WTC11 (cell line): ENCODE measurements around the gene SIK2. TPM values are rescaled to one million over a fixed set of nuclear protein-coding genes. Genes with fewer than 3 reads are reported as not detected.

Experiments
- ATAC-seq: fragments of 200-7000 bp; cut with Tn5 transposase; 2 replicates; pipeline ENCODE4 v1.10.0; 2021; ENCODE audit warnings: mild to moderate bottlenecking, moderate library complexity
- CTCF ChIA-PET: fragments of 300-600 bp; sonication (Branson Sonifier 250); formaldehyde crosslinking; loops from one replicate; lab custom pipeline; 2021; ENCODE audit warnings: antibody characterized with exemption; lab: Charles Lee
- POLR2A ChIA-PET: fragments of 350-600 bp; sonication (Branson Sonifier 250); formaldehyde crosslinking; loops from one replicate; lab custom pipeline; 2021; ENCODE audit warnings: antibody characterized with exemption; lab: Charles Lee
- DNase-seq: peaks from one replicate; pipeline ENCODE4 v3.0.0; 2021; ENCODE audit warnings: low spot score
- H3K27ac Mint-ChIP-seq: 2 replicates; pipeline ENCODE4 v1.8.0; 2021; ENCODE audit warnings: mixed read lengths
- H3K27me3 Mint-ChIP-seq: 2 replicates; pipeline ENCODE4 v1.8.0; 2021; ENCODE audit warnings: low read depth, mild to moderate bottlenecking, moderate library complexity, mixed read lengths
- H3K36me3 Mint-ChIP-seq: 2 replicates; pipeline ENCODE4 v1.8.0; 2021; ENCODE audit warnings: mixed read lengths
- H3K4me1 Mint-ChIP-seq: 2 replicates; pipeline ENCODE4 v1.8.0; 2022; ENCODE audit warnings: mixed read lengths
- H3K4me3 Mint-ChIP-seq: 2 replicates; pipeline ENCODE4 v1.8.0; 2021; ENCODE audit warnings: mild to moderate bottlenecking, moderate library complexity, mixed read lengths
- H3K9me3 Mint-ChIP-seq: 2 replicates; pipeline ENCODE4 v1.8.0; 2021; ENCODE audit warnings: mixed read lengths
- CREB1 ChIP-seq: sonication (generic); formaldehyde crosslinking; IDR thresholded peaks from 2 replicates; pipeline ENCODE4 v1.8.0; 2023; ENCODE audit warnings: mild to moderate bottlenecking, missing genetic modification reagents
- CREM ChIP-seq: sonication (generic); formaldehyde crosslinking; IDR thresholded peaks from 2 replicates; pipeline ENCODE4 v1.8.1; 2022; ENCODE audit warnings: mild to moderate bottlenecking, missing genetic modification reagents, moderate library complexity
- E2F1 ChIP-seq: sonication (generic); formaldehyde crosslinking; IDR thresholded peaks from 2 replicates; pipeline ENCODE4 v1.8.0; 2022; ENCODE audit warnings: mild to moderate bottlenecking, missing genetic modification reagents
- ETV6 ChIP-seq: sonication (generic); formaldehyde crosslinking; IDR thresholded peaks from 2 replicates; pipeline ENCODE4 v1.8.1; 2022; ENCODE audit warnings: mild to moderate bottlenecking, missing genetic modification reagents
- HMGA2 ChIP-seq: fragments of 250-450 bp; sonication (Bioruptor Pico); IDR thresholded peaks from 2 replicates; pipeline ENCODE4 v1.4.0; 2021; ENCODE audit warnings: mild to moderate bottlenecking, moderate library complexity
- MXD4 ChIP-seq: fragments of 250-450 bp; sonication (Bioruptor Pico); IDR thresholded peaks from 2 replicates; pipeline ENCODE4 v1.8.0; 2021; ENCODE audit warnings: mild to moderate bottlenecking, moderate library complexity, borderline replicate concordance
- NFYB ChIP-seq: sonication (generic); formaldehyde crosslinking; conservative IDR thresholded peaks from 2 replicates; pipeline ENCODE4 v1.8.0; 2022; ENCODE audit warnings: low read depth, missing genetic modification reagents
- PRDM15 ChIP-seq: sonication (generic); formaldehyde crosslinking; IDR thresholded peaks from 2 replicates; pipeline ENCODE4 v1.8.0; 2022; ENCODE audit warnings: missing genetic modification reagents
- PRRX2 ChIP-seq: fragments of 250-450 bp; sonication (Bioruptor Pico); IDR thresholded peaks from 2 replicates; pipeline ENCODE4 v1.8.0; 2021; ENCODE audit warnings: mild to moderate bottlenecking
- SP1 ChIP-seq: sonication (generic); formaldehyde crosslinking; conservative IDR thresholded peaks from 2 replicates; pipeline ENCODE4 v1.8.1; 2022; ENCODE audit warnings: missing genetic modification reagents
- TEAD4 ChIP-seq: sonication (generic); formaldehyde crosslinking; IDR thresholded peaks from 2 replicates; pipeline ENCODE4 v1.8.0; 2022; ENCODE audit warnings: mild to moderate bottlenecking, missing genetic modification reagents
- TP53 ChIP-seq: sonication (generic); formaldehyde crosslinking; IDR thresholded peaks from 2 replicates; pipeline ENCODE4 v1.8.1; 2023; ENCODE audit warnings: mild to moderate bottlenecking, missing genetic modification reagents
- ZBTB21 ChIP-seq: sonication (generic); formaldehyde crosslinking; IDR thresholded peaks from 2 replicates; pipeline ENCODE4 v1.8.1; 2023; ENCODE audit warnings: mild to moderate bottlenecking, missing genetic modification reagents, borderline replicate concordance
- ZNF121 ChIP-seq: sonication (generic); formaldehyde crosslinking; IDR thresholded peaks from 2 replicates; pipeline ENCODE4 v1.8.0; 2023; ENCODE audit warnings: missing genetic modification reagents
- ZNF263 ChIP-seq: sonication (generic); formaldehyde crosslinking; IDR thresholded peaks from 2 replicates; pipeline ENCODE4 v1.8.1; 2022; ENCODE audit warnings: low read depth, mild to moderate bottlenecking, moderate library complexity, missing genetic modification reagents
- ZNF423 ChIP-seq: fragments of 250-450 bp; sonication (Bioruptor Pico); IDR thresholded peaks from 2 replicates; pipeline ENCODE4 v2.1.2; 2022; ENCODE audit warnings: mild to moderate bottlenecking, moderate library complexity
- total RNA-seq: library from RNA; stranded (reverse); gene quantifications from 3 replicates; pipeline ENCODE4 v1.2.3, GENCODE V29; 2021
- TF ChIP-seq, protein P1 (sequence below): sonication (generic); formaldehyde crosslinking; IDR thresholded peaks from 2 replicates; pipeline ENCODE4 v1.8.1; 2022; ENCODE audit warnings: mild to moderate bottlenecking, moderate library complexity, missing genetic modification reagents
- TF ChIP-seq, protein P2 (sequence below): fragments of 250-450 bp; sonication (Bioruptor Pico); IDR thresholded peaks from 2 replicates; pipeline ENCODE4 v1.9.0; 2021; ENCODE audit warnings: moderate library complexity, mild to moderate bottlenecking, inconsistent platforms, borderline replicate concordance
- TF ChIP-seq, protein P3 (sequence below): fragments of 250-450 bp; sonication (Bioruptor Pico); IDR thresholded peaks from 2 replicates; pipeline ENCODE4 v1.9.0; 2021; ENCODE audit warnings: mild to moderate bottlenecking
- TF ChIP-seq, protein P4 (sequence below): sonication (generic); formaldehyde crosslinking; IDR thresholded peaks from 2 replicates; pipeline ENCODE4 v1.8.1; 2023; ENCODE audit warnings: mild to moderate bottlenecking, moderate library complexity, missing genetic modification reagents
- TF ChIP-seq, protein P5 (sequence below): sonication (generic); formaldehyde crosslinking; IDR thresholded peaks from 2 replicates; pipeline ENCODE4 v1.8.1; 2022; ENCODE audit warnings: missing genetic modification reagents, borderline replicate concordance

SIK2 gene
- total RNA-seq, 1 experiment from 2014 or later = 7.2 TPM

- peak overlapping the region; percentile 65 for H3K27ac Mint-ChIP-seq
- DNase-seq (no peak), ATAC-seq (no peak)
- ChIA-PET CTCF (interaction anchor here (0.8 to 1.2 kb wide), 2 partner anchors 115 to 135 kb away, joined by 3 to 4 read pairs; no protein-coding TSS in a partner anchor), POLR2A (interaction anchor here (0.5 kb wide), 1 partner anchor 74 kb away, joined by 4 read pairs; no protein-coding TSS in a partner anchor)
- H3K4me3 Mint-ChIP-seq = no peak overlapping the region
- TF ChIP-seq E2F1 (CRISPR knock-in tag) (no peak), TEAD4 (no peak), TP53 (CRISPR knock-in tag) (no peak), NFYB (CRISPR knock-in tag) (no peak), SP1 (CRISPR knock-in tag) (no peak), PRDM15 (CRISPR knock-in tag) (no peak), CREM (CRISPR knock-in tag) (no peak), ETV6 (CRISPR knock-in tag) (no peak), ZNF263 (CRISPR knock-in tag) (no peak), MXD4 (CRISPR knock-in tag) (no peak), PRRX2 (no peak)
- TF ChIP-seq, protein P1, sequence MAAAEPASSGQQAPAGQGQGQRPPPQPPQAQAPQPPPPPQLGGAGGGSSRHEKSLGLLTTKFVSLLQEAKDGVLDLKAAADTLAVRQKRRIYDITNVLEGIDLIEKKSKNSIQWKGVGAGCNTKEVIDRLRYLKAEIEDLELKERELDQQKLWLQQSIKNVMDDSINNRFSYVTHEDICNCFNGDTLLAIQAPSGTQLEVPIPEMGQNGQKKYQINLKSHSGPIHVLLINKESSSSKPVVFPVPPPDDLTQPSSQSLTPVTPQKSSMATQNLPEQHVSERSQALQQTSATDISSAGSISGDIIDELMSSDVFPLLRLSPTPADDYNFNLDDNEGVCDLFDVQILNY (CRISPR knock-in tag) = no peak
- TF ChIP-seq, protein P2, sequence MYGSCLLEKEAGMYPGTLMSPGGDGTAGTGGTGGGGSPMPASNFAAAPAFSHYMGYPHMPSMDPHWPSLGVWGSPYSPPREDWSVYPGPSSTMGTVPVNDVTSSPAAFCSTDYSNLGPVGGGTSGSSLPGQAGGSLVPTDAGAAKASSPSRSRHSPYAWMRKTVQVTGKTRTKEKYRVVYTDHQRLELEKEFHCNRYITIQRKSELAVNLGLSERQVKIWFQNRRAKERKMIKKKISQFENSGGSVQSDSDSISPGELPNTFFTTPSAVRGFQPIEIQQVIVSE (CRISPR knock-in tag) = no peak
- TF ChIP-seq, protein P3, sequence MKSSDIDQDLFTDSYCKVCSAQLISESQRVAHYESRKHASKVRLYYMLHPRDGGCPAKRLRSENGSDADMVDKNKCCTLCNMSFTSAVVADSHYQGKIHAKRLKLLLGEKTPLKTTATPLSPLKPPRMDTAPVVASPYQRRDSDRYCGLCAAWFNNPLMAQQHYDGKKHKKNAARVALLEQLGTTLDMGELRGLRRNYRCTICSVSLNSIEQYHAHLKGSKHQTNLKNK = no peak
- H3K9me3 Mint-ChIP-seq = no peaks in the 10 kb centered on the region
- H3K27me3 Mint-ChIP-seq = no peaks in the 10 kb centered on the region
- H3K4me1 Mint-ChIP-seq = peaks cover 30% of the 10 kb centered on the region
- H3K36me3 Mint-ChIP-seq = peaks cover 29% of the 10 kb centered on the region
Measured at GRCh38 chr11:111719379-111719778, 117.1 kb downstream of the SIK2 start.

DNA sequence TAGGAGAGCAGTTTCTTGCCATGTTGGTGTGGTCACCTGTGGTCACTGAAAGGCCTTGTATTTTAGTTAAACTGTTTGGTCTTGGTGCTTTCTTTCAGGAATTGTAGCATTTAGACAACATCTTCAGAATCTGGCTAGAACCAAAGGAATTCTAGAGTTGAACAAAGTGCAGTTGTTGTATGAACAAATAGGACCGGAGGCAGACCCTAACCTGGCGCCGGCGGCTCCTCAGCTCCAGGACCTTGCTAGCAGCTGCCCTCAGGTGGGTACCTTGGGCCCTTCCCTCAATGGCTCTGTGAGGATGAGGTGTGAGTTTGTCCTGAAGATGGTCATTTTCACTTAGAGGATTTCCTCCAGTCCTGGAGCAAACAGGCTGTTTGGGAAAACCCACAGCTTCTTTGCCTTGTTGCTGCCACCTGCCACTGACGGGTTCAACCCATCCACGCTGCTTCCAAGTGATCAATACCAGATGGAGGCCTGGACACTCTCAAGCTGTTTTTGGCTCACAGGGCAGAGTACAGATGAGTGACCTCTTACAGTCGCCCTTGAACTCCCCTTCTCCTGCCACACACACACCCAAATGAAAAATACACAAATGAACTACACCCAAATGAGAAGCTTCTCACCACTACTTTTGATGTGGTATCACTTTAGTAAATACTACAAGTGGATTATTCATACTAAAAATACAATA lies 118.7 kb downstream of the SIK2 start:
- H3K4me3 Mint-ChIP-seq = no peak overlapping the region
- TF ChIP-seq, protein P4, sequence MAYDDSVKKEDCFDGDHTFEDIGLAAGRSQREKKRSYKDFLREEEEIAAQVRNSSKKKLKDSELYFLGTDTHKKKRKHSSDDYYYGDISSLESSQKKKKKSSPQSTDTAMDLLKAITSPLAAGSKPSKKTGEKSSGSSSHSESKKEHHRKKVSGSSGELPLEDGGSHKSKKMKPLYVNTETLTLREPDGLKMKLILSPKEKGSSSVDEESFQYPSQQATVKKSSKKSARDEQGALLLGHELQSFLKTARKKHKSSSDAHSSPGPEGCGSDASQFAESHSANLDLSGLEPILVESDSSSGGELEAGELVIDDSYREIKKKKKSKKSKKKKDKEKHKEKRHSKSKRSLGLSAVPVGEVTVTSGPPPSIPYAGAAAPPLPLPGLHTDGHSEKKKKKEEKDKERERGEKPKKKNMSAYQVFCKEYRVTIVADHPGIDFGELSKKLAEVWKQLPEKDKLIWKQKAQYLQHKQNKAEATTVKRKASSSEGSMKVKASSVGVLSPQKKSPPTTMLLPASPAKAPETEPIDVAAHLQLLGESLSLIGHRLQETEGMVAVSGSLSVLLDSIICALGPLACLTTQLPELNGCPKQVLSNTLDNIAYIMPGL = no peak
- TF ChIP-seq MXD4 (CRISPR knock-in tag) = no peak
- no peak for TF ChIP-seq ZNF423 (CRISPR knock-in tag)
- TF ChIP-seq HMGA2 = no peak
- TF ChIP-seq TP53 (CRISPR knock-in tag) = no peak
- TF ChIP-seq ZBTB21 (CRISPR knock-in tag) = no peak
- TF ChIP-seq, protein P3 = no peak
- TF ChIP-seq ZNF121 = no peak
- TF ChIP-seq, protein P5, sequence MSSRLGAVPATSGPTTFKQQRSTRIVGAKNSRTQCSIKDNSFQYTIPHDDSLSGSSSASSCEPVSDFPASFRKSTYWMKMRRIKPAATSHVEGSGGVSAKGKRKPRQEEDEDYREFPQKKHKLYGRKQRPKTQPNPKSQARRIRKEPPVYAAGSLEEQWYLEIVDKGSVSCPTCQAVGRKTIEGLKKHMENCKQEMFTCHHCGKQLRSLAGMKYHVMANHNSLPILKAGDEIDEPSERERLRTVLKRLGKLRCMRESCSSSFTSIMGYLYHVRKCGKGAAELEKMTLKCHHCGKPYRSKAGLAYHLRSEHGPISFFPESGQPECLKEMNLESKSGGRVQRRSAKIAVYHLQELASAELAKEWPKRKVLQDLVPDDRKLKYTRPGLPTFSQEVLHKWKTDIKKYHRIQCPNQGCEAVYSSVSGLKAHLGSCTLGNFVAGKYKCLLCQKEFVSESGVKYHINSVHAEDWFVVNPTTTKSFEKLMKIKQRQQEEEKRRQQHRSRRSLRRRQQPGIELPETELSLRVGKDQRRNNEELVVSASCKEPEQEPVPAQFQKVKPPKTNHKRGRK = no peak
- no peak for TF ChIP-seq CREB1 (CRISPR knock-in tag)

More for the DNA sequence above, 118.7 kb downstream of the SIK2 start:
- H3K4me1 Mint-ChIP-seq = peaks cover 30% of the 10 kb centered on the region
- no peak overlapping the region for H3K27ac Mint-ChIP-seq
- DNase-seq (no peak), ATAC-seq (no peak)
- ChIA-PET POLR2A (no interaction called here), CTCF (no interaction called here)
- H3K36me3 Mint-ChIP-seq = peaks cover 34% of the 10 kb centered on the region
- H3K9me3 Mint-ChIP-seq = no peaks in the 10 kb centered on the region
- no peaks in the 10 kb centered on the region for H3K27me3 Mint-ChIP-seq
